GM19035 (cell line): ENCODE measurements around the gene C11orf24.
"Not testable (repeated sequence)": the region's sequence is repeated elsewhere in the genome, so short reads cannot be mapped to it uniquely, and the experiment has no call there.

ENCODE experiments used
- ATAC-seq: cut with Tn5 transposase; IDR thresholded peaks from one replicate; pipeline ENCODE4 v1.9.1; 2021; ENCODE audit not compliant: unreplicated experiment

Gene C11orf24

DNA sequence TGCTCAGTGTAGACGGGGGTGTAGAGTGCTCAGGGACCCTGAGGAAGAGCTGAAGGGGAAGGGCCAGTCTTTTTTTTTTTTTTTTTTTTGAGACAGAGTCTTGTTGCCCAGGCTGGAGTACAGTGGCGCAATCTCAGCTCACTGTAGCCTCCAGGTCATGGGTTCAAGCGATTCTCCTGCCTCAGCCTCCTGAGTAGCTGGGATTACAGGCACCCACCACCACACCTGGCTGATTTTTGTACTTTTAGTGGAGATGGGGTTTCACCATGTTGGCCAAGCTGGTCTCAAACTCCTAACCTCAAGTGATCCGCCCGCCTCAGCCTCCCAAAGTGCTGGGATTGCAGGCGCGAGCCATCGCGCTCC, 27.7 kb upstream of the C11orf24 start:
- ATAC-seq, result not testable (repeated sequence)

DNA sequence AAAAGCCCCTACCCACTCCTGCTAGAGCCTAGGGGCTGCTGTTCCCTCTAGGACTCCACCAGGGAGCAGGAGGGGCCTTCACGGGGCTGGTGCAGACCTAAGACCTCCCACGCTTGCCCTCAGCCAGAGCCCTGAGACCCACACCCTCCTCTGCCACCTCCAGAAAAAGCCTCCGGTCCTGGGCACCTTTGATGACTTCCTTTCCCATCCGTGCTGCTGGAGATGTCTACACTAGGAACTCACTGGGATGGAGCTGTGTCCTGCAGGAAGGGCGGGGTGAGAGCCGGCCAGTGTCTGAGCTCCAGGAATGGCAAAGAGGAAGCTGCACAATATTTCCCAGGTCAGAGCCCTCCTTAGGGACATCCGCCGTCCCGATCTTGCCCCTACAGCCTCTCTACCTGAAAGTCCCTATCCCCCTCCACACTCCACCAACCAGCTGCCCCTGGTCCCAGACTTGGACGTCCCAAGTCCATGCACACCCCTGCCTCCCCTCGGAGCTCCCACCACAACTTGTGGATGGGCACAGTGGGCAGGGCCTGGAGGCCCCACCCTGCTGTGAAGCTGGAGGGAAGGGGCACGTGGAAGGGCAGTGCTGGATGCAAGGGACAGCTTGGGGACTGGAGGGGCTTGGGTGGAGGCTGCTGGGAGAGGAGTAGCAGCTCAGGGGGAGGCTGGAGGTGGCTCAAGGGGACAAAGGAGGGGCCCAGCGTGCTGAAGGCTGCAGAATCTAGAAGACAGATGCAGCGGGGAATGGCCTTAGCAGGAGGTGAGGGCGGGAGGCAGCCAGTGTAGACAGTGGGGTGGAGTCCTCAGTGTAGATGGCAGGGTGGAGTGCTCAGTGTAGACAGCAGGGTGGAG, 27.1 kb upstream of the C11orf24 start:
- ATAC-seq, result no peak

DNA sequence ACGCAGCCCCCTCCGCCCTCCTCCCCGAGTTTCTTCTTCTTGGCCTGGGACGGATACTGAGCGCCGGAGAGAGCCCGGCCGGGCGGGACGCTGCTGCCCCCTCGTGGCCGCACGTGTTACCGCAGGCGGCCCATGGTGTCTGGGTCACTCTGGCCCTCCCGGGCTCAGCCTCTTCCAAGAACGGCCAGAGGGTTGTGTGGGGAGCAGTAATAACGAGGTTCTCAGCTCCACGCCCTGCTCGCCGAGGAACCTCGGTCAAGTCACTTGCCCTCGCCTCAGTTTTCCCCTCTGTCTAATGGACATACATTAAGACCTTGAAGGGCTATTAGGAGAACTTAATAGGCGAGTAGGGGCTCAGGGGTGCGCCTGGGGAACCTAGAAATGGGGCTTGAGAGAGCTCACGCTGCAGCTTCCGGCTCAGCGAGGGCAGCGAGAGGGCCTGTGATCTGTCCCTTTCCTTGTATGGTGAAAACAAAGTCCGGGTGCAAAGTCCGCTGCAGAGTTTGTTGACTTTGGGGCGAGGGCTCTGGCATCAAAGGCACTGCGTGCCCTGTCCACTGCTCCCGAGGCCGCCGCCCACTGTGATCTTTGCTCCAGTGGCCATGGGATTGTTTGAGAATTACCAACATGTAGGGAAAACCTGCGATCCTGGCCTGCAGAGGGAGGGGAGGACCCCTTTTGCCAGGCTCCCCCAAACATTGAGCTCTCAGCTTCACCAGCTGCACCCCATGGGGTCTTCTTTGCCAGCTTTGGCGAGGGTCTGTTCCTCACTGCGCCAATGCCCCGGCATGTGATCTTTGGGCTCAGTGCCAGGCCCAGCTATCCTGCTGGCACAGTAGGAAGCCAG, 26.3 kb upstream of the C11orf24 start:
- no peak for ATAC-seq

DNA sequence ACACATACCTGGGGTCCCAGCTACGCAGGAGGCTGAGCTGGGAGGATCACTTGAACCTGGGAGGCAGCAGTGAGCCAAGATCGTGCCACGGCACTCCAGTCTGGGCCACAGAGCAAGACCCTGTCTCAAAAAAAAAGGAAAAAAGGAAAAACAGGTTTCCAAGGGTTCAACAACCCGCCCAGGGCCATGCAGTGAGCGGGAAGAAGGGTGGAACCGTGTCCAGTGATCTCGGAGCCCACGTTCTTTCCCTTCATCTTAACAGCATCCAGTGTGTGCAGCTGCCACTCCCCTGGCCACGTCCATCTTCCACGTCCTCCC, 25.7 kb upstream of the C11orf24 start:
- ATAC-seq, result no peak

DNA sequence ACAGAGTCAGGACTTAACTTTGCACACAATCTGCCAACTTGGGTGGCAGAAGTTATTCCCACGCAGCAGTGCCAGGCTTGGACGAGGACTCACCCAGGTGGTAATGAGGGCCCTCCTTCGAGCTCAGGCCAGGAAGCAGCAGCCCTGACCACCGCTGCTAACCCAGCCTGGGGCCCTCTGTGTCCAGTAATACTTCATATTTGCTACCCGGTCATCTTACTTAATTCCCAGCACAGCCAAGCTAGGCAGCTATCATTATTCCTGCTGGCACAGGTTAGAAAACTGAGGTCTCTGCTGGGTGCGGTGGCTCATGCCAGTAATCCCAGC, 25.2 kb upstream of the C11orf24 start:
- no peak for ATAC-seq

DNA sequence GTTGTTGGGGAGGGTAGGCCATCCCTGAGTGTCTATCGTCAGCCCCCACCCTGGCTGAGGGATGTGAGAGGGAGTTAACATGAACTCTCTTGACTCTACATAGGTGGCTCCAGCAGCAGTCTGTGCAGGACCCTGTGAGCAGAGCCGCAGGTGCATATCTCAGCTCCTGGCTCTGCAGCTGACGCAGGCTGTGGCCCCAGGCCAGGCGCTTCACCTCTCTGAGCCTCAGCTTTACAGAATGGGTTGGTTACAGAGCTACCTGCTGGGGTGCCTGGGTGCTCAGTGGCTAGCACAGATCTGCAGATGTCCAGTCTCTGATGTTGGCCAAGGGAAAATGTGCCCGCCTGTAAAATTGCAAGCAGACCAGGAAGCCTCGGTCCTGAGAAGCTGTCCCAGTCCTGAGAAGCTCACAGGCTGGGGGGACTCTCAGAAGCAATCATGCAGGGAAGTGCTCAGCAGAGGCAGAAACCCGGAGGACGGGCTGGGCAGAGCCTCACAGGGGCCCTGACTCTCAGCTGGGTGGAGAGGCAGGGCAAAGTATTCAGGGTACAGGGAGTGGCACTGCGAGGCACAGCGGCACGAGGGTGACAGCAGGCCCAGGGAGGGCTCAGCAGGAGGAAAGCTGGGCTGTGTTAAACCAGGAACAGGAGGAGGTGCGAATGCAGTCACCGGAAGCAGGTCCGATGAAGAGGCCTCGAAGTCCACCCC, 24.7 kb upstream of the C11orf24 start:
- ATAC-seq, result no peak

DNA sequence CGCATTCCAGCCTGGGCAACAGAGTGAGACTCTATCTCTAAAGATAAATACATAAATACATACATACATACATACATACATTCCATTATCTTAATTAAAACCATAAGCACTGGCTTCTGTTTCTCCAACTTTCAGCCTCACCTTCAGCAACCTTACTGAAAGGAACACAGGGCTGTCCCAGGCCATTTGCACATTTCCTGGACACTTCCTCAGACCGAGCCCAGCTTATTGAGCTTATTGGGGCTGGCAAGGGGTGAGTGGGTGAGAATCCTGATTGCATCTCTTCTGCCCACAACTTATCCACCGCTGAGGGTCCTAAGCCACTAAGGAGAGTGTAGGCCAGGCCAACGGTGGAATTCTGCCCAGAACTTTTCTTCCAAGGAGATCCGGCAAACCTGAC, 24.2 kb upstream of the C11orf24 start:
- ATAC-seq, result no peak

DNA sequence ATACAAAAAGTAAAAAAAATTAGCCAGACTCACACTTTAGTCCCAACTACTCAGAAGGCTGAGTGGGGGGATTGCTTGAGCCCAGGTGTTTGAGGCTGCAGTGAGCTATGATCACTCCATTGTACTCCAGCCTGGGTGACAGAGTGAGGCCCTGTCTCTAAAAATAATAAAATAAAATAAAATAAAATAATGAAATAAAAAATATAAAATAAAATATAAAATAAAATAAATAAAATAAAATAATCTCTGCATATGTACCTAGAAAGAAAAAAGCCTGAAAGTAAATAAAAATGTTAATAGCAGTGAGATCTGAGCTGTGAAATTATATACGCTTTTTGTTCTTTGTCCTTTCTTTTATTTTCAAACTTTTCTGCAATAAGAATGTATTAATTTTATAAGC, 23.5 kb upstream of the C11orf24 start:
- ATAC-seq, result no peak

DNA sequence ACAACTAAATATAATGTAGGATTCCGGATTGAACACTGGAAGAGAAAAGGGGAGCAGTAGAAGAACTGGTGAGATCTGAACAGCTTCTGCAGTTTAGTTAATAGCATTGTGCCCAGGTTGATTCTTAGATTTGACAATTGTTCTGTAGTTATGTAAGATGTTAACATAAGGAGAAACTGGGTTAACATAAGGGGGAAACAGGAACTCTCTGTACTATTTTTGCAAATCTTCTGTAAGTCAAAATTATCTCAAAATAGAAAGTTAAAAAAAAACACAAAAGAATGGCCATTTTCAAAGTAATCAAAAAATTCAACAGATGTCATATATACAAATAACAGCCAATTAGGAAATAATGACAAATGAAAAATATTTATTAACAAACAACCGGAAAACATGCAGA, 21.9 kb upstream of the C11orf24 start:
- ATAC-seq, result no peak

DNA sequence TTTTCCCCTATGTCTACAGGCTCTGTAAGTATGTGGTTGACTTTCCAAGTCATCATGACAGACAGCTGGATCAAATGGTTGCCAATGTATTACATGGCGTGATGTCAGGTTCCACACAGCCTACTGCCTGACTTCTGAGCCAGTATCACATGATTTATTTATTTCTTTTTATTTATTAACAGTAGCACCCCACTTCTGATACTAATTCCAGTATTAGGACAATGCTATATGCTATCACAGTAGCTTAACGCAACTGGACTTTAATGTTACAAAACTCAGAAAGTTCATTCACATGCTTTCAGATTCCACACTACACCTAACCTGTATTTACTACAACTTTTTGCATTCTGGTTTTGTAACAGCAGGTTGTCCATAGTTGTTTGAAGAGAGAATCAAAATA, 17.7 kb upstream of the C11orf24 start:
- no peak for ATAC-seq

DNA sequence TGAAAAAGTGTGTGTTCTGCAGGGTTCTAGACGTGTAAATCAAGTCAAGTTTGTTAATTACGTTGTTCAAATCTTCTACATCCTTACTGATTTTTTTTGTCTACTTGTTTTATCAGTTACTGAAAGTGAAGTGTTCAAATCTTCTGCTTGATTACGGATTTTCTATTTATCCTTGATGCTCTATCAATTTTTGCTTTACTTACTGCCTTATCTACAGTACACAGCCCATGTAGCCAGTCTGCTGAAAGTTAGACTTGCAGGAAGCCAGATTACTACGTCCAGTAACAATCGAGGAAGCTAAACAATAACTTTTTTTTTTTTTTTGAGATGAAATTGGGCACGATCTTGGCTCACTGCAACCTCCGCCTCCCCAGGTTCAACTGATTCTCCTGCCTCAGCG, 15.6 kb upstream of the C11orf24 start:
- no peak for ATAC-seq

DNA sequence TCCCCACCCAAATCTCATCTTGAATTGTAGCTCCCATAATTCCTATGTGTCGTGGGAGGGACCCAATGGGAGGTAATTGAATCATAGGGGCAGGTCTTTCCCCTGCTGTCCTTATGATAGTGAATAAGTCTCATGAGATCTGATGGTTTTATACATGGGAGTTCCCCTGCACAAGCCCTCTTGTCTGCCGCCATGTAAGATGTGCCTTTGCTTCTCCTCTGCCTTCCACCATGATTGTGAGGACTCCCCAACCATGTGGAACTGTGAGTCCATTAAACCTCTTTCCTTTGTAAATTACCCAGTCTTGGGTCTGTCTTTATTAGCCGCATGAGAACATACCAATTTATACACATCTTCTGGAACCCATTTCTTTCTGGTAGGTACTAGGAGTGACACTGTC, 12.8 kb upstream of the C11orf24 start:
- not testable (repeated sequence) for ATAC-seq

DNA sequence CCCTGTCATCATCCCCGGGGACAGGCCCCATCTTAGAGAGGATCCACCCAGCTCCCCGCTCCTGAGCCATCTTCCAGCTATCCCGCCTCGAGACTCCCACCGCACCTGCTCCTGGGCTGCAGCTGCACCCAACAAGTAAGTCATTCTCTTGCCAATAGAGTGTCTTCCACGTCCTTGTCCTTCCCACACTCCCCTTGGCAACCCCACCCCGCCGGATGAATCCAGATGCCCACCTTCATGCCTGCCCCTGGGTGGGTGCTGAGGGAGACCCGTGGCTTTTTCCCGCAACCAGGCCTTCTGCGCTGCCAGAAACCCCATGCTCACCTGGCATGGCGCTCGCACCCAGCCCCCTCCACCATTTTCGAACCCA, 11.1 kb upstream of the C11orf24 start:
- ATAC-seq, result no peak

DNA sequence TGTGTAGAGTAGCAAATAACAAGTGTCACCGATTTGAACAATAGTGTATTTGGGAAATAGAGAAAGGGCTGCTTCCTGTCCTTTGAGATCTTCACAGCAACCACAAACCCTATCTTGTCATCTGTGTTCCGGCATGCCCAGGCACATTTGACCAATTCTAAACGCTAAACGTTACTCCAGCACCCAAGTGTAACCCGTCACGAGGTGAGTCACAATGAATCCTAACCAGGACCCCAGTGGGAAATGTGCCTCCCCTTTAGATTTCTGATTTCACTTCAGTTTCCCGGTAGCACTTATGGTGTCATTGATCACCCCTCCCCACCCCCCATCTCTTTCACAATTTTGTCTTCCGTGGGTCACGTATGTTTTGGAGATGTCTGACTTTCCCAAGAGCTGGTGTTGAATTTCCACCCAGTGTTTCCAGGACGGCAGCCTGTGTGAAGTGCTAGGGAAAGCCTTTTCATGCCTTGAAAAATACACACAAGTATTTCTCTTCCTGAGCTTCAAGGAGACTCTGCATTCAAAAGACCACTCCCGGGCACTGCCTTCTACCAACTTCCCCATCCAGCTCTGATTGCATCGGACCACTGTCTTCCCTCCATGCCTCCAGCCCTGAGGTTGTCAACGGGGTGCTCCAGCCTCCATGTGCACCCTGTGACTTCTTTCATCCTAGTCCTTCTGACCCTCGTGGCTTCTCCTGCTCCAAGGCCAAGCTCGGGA, 10.5 kb upstream of the C11orf24 start:
- ATAC-seq, result peak; percentile 72

DNA sequence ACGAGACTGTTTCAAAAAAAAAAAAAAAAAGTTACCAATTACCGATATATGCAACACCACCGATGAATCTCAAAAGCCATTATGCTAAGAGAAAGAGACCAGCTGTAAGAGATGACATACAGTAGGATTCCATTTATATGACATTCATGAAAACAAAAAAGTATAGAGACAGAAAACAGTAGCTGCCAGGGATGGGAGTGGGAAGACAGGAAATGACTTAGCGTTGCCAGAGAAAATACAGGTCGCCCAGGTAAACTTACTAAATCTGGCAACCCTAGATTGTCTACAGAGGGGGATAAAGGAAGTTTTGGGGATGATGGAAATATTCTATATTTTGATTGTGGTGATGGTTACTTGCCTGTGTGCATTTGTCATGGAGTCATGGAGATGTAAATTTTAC, 7.9 kb upstream of the C11orf24 start:
- no peak for ATAC-seq

DNA sequence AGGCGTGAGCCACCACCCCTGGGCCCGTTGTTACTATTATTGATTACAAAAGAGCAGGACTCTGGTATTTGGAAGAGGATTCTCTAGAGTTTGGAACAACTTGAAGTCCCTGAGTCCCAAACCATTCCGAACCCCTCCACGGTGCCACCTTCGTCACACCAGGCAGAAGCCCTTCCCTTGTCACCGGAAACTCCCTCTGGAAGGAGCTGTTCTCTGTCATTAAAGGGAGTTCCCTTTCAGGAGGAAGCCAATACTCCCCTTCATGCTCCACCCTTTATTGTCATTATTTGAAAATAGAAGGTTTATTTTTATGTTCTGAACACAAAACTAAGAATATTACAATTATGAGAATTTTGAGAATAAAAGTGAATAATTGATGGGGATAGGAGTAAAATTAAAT, 5.1 kb upstream of the C11orf24 start:
- ATAC-seq, result no peak

DNA sequence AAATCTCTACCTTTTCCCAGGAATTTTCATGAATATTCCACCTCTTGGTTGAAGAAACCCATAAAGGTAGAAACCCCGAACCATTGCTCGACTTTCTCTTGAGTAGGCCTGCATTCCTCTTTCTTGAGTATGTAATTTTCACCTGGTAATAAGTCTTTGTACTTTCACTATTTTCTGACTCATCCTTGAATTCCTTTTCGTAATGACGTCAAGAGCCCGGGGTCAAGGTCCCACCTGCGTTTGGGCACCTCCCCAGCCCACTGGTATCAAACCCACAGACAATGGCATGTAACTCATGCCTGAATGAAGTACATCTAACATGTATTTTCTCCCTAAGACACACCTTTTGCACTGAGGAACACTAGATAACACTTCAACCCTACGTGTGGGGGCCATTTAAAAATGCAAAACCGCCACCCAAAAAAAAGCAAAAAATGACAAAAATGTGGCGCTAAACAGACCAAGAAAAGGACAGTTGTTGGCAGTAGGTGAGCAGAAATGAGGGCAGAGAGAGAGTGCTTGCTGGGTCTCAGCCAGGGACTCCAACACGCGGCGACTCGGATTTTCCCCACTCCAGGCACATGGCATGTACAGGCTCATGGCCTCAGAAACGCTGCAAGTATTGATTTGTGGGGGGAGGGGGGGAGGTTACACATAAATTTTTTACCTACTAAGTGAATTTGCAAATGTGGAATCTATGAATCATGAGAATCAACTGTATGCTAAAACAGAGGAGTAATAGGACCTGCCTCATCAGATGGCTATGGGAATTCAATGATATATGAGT, 4.1 kb upstream of the C11orf24 start:
- no peak for ATAC-seq

DNA sequence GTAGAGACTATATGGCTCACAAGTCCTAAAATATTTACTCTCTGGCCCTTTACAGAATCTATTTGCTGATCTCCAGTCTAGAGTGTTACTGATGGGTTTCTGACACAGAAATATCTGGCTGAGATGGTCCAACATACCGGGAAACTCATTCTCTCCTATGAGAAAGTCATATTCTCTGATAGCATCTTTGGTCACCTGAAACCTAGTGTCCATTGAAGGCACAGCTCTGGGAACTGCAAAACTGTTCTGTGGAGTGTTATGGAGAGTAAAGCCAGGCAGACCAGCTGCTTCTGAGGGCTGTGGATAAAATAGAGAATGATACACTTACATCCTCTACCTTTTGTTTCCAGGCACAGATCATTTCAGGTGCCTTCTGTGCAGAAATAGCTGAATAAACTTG, 2.5 kb upstream of the C11orf24 start:
- ATAC-seq, result no peak

DNA sequence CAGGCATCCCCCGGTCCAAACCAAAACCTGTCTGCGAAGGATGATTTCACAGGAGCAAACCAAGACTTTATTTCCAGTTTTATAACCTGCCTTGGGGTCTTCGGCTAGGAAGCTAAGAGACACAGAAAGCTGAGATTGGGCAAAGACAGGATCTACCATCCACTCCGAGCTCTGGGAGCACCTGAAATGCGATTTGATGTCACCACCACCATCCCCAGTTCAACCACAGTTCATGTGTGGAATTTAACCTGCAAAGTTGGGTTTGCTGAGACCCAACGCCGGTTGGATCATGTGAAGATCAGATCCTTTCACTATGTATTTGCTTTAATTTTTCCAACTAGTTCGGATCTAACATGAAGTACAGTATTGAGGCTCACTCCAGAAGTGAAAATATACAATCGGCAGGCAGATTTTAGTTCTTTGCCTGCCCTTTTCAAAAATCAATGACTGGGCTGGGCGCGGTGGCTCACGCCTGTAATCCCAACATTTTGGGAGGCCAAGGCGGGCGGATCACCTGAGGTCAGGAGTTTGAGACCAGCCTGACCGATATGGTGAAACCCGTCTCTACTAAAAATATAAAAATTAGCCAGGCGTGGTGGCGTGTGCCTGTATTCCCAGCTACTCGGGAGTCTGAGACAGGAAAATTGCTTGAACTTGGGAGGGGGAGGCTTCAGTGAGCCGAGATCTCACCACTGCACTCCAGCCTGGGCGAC, 1.4 kb upstream of the C11orf24 start:
- ATAC-seq, result no peak
